Right ventricle myocardium inferior (tissue), 1 donor: Measurements from ENCODE around the gene PSMB3. TPM values are rescaled to one million over a fixed set of nuclear protein-coding genes. Genes with fewer than 3 reads are reported as not detected.
"Not testable (repeated sequence)": the region's sequence is repeated elsewhere in the genome, so short reads cannot be mapped to it uniquely, and the experiment has no call there.

Experiments
- ATAC-seq: fragments of 200-7000 bp; cut with Tn5 transposase; one replicate; pipeline ENCODE4 v1.9.1; 2020; ENCODE audit warnings: mild to moderate bottlenecking, moderate library complexity
- DNase-seq: peaks from one replicate; pipeline ENCODE4 v3.0.0; 2021; ENCODE audit errors: missing footprints
- intact Hi-C: fragments of 100-400 bp; cut with DNase I; formaldehyde crosslinking; loops from one replicate; pipeline ENCODE4 v1.11.0; 2022
- total RNA-seq: library from RNA; stranded (reverse); fragmentation: NEBNext Ultra II Directional; extraction: Animal tissue kit (Norgen Biotek cat#: 25700); gene quantifications from one replicate; pipeline ENCODE4 v1.2.1, GENCODE V29; 2021
- donor health status: DM: no; HTN: yes; CAD: no; lungs with severe emphysema.

Gene PSMB3
- total RNA-seq, 1 donor from 2014 or later: 175 TPM

- ATAC-seq (no peak), DNase-seq (no peak)
- intact Hi-C loops: no loop called here
Observed at GRCh38 chr17:38761612-38762011, 9.1 kb downstream of the PSMB3 start.

- intact Hi-C loops: no loop called here
- ATAC-seq (no peak), DNase-seq (no peak)
Observed at GRCh38 chr17:38762231-38762630, 9.7 kb downstream of the PSMB3 start.

- intact Hi-C loops: no loop called here
- ATAC-seq (no peak), DNase-seq (no peak)
Observed at GRCh38 chr17:38766341-38766740, 13.8 kb downstream of the PSMB3 start.

GRCh38 chr17:38768417-38768816, 15.9 kb downstream of the PSMB3 start:
- peak; percentile 59 for ATAC-seq
- DNase-seq: no peak
- intact Hi-C loops: no loop called here

- intact Hi-C loops: no loop called here
- ATAC-seq (no peak), DNase-seq (no peak)
Observed at GRCh38 chr17:38773258-38773657, 20.7 kb downstream of the PSMB3 start.

- DNase-seq (no peak), ATAC-seq (no peak)
- intact Hi-C loops: no loop called here
Observed at GRCh38 chr17:38777641-38778250, 25.2 kb downstream of the PSMB3 start.

- intact Hi-C loops: no loop called here
- no peak for ATAC-seq
- no peak for DNase-seq
Observed at GRCh38 chr17:38779965-38780752, 27.6 kb downstream of the PSMB3 start.

- no peak for DNase-seq
- no peak for ATAC-seq
- intact Hi-C loops: no loop called here
Observed at GRCh38 chr17:38783227-38783626, 30.7 kb downstream of the PSMB3 start.

GRCh38 chr17:38786372-38786771, 33.8 kb downstream of the PSMB3 start:
- ATAC-seq (no peak), DNase-seq (no peak)
- intact Hi-C loops: no loop called here

- intact Hi-C loops, ATAC-seq, DNase-seq: not testable (repeated sequence)
Observed at GRCh38 chr17:38787999-38788398, 35.5 kb downstream of the PSMB3 start.

- ATAC-seq: no peak
- intact Hi-C loops: no loop called here
- DNase-seq: no peak
Observed at GRCh38 chr17:38789185-38789584, 36.6 kb downstream of the PSMB3 start.

GRCh38 chr17:38790148-38790707, 37.7 kb downstream of the PSMB3 start:
- ATAC-seq, DNase-seq, intact Hi-C loops: not testable (repeated sequence)

- intact Hi-C loops: no loop called here
Observed at GRCh38 chr17:38791162-38791561, 38.6 kb downstream of the PSMB3 start.

GRCh38 chr17:38794221-38794620, 41.7 kb downstream of the PSMB3 start:
- intact Hi-C loops: no loop called here
- DNase-seq (no peak), ATAC-seq (no peak)

More at GRCh38 chr17:38791162-38791561, 38.6 kb downstream of the PSMB3 start:
- no peak for ATAC-seq
- DNase-seq: no peak

- intact Hi-C loops: loop anchor here (5.0 kb wide), 2 partner anchors 44 to 89 kb away; partner anchors contain the start of genes MLLT6 and PSMB3
- no peak for ATAC-seq
- no peak for DNase-seq
Observed at GRCh38 chr17:38796451-38797157, 44.1 kb downstream of the PSMB3 start.

- intact Hi-C loops: loop anchor here (5.0 kb wide), 2 partner anchors 45 to 90 kb away; partner anchors contain the start of genes MLLT6 and PSMB3
- ATAC-seq (no peak), DNase-seq (no peak)
Observed at GRCh38 chr17:38797158-38797490, 44.6 kb downstream of the PSMB3 start.

- intact Hi-C loops: loop anchor here (5.0 kb wide), 2 partner anchors 46 to 91 kb away; partner anchors contain the start of genes MLLT6 and PSMB3
- DNase-seq: no peak
- no peak for ATAC-seq
Observed at GRCh38 chr17:38797828-38798227, 45.3 kb downstream of the PSMB3 start.

- ATAC-seq: peak; percentile 32
- intact Hi-C loops: loop anchor here (5.0 kb wide), 2 partner anchors 47 to 92 kb away; partner anchors contain the start of genes MLLT6 and PSMB3
Observed at GRCh38 chr17:38798614-38799500, 46.3 kb downstream of the PSMB3 start.

More at GRCh38 chr17:38798614-38799500, 46.3 kb downstream of the PSMB3 start:
- DNase-seq: peak; percentile 83
